ENCODE results near the gene TXNRD2.

- TF ChIP-seq POLR2AphosphoS5 (IDR thresholded peaks at IDR 0.05; ENCODE audit: low read depth, low read length) (no peak), TAF1 (IDR thresholded peaks at IDR 0.05; ENCODE audit: borderline replicate concordance, low read depth, low read length) (no peak)
Observed at GRCh38 chr22:19876941-19877625, 64.5 kb downstream of the TXNRD2 start.
